GM18858 (cell line): ENCODE data around the gene MAP1B.

Source experiments
- ATAC-seq: cut with Tn5 transposase; IDR thresholded peaks from one replicate; pipeline ENCODE4 v1.9.1; 2021; ENCODE audit not compliant: unreplicated experiment

Gene MAP1B

DNA sequence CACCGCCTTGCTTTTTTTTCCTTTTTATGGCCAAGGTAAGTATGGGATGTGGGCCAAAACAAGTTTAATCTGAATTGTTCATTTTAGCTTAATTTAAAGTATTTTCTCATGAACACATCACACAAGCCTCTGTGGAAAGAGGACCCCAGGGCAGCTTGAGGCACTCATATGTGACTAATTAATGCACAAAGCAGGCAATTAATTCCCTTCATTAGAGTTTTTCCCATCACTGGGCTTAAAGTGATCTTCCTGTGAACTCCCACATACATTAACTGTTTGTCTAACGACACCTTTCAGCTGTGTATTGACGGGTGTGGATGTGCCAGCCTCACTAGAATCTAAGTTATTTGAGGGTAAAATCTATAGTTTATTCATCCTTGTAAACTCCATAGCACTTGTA lies 109.5 kb downstream of the MAP1B start:
- no peak for ATAC-seq

DNA sequence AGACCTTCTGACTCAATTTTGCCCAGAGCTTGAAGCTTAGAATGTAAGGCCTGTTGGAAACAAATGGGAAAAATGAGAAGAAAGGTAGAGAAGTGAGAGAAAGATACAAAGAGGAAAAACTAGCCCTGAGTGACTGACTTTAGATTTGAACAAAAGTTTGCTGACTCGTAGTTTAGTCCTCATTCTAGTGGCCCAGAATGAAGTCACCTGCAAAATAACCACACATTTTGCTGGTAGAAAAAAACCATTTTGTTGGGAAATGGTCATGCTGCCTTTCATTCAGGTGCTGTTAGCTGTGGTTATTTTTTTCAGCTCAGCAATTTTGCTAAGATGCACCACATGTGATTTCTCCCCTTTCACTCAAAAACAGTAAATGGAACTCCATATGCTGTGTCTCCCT lies 113.8 kb downstream of the MAP1B start:
- ATAC-seq: no peak

GRCh38 chr5:72221541-72221940 lies 114.3 kb downstream of the MAP1B start:
- no peak for ATAC-seq

DNA sequence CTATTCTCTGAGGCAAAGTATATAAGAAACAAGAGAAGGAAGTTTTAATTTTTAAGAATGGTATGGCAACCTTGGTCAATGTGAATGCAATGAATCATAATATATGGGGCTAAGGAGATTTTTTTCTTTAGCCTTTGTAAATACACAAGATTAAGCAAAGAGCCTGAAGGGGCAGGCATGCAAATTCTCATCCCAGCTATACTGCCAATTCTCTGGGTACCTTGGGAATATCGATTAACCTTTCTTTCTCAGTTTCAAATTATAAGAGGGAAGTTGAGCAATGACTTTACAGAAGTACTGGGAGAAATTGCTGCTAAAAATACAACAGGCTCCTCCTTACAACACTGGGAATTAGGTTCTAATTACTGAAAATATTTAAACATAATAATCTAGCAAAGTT lies 115.2 kb downstream of the MAP1B start:
- no peak for ATAC-seq

GRCh38 chr5:72223371-72223770 lies 116.1 kb downstream of the MAP1B start:
- no peak for ATAC-seq

DNA sequence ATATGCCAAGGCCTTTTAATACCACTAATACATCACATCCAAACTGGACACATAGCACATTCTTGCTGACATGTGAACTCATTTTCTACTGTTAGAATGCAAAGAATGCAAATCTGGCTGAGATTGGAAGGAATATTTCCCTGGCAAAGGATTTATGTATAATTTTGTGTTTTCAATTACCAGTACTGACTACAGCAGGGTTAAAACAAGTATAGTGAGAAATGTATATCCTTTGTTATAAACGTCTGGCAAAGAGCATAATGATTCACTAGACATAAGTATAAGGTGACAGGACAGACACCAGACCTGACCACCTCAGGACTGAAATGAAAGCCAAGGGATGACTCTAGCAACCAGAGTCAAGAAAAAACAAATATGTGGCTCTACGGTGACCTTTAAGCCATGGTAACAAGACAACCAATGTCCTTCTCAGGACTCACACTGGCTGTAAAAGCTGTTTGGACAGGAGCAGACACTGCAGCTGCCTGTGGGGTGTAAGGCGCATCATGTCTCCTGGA lies 117.7 kb downstream of the MAP1B start:
- no peak for ATAC-seq

DNA sequence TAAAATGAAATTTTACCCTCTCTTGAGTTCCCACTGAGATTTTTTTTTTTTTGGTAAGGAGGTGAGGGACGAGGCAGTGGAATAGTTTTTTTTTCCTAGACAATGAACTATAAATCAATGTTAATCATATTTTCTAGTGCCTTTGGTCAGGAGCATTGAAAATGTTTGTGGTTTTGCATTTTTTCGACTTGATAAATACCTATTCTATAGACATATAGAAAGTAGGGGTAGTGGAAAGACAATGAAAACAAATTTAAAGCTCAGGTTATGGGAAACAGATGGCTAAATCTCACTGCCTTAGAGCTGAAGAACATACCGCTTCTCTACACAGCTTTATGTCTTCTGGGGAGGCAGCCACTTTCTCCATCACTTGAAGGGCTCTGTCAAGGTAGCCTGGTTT lies 118.5 kb downstream of the MAP1B start:
- no peak for ATAC-seq

- ATAC-seq: no peak
These were observed 119.7 kb downstream of the MAP1B start for GRCh38 chr5:72226950-72227349.

DNA sequence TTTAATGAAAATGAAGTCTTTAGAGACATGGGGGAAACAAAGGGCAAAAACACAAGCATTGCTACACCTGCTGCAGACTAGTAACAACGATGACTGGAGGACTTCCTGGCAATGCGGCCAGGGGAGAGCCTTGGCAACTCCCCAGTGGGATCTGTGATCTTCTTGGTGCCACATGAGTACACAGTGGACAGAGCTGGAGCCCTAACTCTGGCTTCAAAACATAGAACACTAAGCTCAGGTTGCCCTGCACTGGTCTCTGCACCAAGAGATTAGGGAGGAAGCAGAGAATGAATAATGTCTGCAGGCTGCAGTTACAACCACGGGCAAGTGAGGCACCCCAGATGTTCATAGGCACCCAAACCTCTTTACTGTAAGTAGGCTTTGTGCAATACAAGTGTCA lies 121.7 kb downstream of the MAP1B start:
- no peak for ATAC-seq

DNA sequence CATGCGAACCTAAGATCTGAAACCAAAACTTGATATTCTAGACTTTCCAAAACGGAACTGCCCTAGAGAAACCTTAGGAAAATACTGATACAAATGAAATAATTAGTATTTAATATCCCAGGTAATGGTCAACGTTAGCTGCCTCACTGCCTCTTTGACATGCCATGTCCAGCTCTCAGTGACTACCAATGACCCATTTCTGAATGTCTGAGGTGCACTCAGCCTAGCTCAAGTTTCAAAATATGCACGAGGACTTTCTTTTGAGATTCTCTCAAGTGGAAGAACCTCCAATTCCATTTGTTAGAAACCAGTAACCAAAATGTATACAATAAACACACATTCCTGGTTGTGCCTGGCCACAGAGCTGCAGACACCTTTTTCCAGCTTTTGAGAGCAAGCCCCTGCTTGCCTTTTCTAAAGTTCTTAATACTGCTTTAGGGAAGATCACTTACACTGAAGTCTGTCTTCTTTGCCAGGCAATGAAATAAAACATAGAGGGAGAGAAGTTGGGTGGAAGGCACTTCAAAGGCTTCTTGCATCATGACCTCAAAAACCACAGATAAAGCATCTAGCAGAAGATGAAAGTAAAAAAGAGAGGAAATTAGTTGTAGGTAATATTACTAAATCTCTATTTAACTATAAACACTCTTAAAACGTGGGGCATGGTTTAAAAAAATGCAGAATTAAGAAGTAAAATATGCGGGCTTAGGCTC lies 124.9 kb downstream of the MAP1B start:
- ATAC-seq: no peak

DNA sequence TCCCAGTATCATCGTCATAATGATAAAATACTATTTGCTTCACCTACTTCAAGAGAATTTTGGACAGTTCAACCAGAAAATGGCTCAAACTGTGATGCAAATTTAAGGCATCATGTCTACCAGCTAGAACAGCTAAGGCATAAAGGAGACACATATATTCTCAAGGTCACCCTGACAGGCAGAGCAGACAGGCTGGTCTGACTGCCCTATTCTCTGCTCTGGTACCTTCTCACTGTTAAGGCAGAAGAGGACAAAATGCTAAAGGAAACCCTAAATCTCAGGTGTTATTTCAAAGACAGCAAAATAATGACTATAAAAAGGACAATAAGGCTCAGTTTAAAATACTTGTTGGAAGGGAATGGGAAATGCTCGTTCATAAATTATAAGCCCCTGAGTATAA lies 125.6 kb downstream of the MAP1B start:
- no peak for ATAC-seq

GRCh38 chr5:72233835-72234234 lies 126.6 kb downstream of the MAP1B start:
- no peak for ATAC-seq

DNA sequence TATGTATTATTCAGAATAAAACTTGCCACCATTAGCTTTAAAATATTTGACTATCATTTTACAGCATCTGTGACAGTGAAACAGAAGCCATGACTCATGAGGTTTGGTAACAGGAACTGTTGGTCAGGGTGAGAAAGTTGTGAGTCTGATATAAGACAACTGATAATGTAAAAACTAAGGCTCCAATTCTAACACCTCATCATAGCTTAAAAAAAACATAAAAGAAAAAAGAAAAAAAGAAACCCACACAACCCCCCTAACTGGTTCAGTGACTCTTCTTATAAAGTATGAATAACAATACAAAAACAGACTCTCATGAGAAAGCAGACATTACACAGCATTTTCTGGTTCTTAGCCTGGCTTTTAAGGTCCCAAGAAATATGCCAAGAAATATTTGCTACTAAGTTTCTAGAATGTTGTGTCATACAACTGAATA lies 127.0 kb downstream of the MAP1B start:
- peak; percentile 78 for ATAC-seq

DNA sequence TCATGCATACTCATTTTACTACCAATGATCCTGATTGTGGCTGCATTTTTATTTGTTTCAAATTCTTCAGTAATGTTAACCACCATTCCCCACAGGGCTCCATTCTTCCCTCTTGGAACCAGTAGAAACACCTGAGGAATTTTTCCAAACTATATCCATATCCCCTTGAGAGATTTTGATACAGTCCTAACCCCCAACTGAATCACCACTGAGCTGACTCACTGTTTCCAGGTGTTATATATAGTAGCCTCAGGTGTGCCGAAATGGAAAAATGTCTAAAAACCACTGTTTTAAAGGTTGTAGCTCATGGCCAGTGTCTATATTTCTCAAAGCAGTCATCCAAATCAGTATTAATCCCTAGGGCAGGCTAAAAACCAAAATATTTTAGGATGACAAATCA lies 127.6 kb downstream of the MAP1B start:
- no peak for ATAC-seq

- no peak for ATAC-seq
These were observed 128.4 kb downstream of the MAP1B start for GRCh38 chr5:72235725-72236124.

- no peak for ATAC-seq
These were observed 130.1 kb downstream of the MAP1B start for GRCh38 chr5:72237415-72237814.

- no peak for ATAC-seq
These were observed 130.6 kb downstream of the MAP1B start for GRCh38 chr5:72237879-72238278.

DNA sequence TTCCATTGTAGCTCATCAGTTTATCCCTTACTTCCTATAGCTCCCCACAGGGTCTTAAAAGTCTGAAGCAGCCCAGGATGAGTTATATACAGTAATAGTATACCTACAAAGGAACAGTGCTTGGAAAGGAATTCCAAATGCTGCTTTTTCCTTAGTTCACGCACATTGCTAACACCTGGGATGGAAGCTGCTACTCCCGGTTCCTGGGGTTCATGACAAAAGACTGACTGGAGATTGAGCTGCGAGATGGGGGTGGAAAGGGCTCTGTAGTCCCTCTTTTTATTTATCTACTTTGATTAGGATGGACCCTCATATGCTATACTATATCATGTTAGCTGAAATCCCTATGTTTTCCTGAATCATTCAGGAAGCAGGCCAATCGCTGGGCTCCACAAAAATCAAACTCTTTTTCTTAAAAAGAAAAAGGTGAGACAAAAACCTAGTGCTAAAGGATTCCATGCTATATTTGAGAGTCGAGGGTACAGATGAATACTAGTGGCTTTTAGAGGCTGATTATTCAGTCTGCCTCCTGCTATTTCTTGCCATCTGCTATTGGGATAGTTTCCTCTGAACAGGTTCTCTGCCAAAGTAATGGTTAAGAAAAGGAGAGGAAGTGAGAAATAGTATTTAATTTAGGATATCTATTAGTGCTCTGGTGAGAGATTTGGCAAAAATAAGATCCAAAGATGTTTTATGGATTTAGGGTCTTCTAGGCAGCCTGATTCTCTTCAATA lies 131.6 kb downstream of the MAP1B start:
- no peak for ATAC-seq

DNA sequence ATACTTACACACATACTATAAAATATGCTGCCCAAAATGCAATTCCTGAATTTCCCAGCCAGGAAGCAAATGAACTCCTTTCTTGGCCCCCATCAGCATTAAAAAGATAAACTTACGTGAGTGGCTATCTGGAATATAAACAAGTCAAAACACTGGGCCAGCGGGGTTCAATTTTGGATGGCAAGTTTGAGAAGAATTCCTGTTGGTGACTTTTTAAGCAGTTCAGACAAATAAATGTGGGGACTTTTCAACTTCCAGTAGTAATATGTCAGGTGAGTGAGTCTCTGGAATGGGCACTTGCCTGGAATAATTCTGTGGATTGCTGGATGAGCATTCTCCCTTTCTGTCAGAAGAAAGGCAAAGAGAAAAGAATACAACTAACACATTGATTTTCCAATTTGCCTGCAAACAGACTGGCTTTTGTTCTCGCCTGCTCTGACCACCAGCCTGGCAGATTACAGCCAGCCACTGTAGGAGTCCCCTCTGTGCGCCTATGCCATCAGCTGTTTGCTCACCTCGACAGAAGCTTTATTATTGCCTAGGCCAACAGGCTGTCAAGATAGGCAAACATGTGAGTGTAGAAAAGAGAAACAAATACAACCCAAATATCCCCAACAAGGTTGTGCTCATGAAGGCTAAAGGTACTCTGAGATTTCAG lies 134.2 kb downstream of the MAP1B start:
- ATAC-seq: no peak

GRCh38 chr5:72242796-72243475 lies 135.7 kb downstream of the MAP1B start:
- ATAC-seq: no peak

- ATAC-seq: no peak
These were observed 136.4 kb downstream of the MAP1B start for GRCh38 chr5:72243706-72244105.
